Activated B cell treated with CpG ODN at 0.5 μM for 24 hours (primary cell): Measurements from ENCODE around the gene CKS1B. TPM values are rescaled to one million over a fixed set of nuclear protein-coding genes. Genes with fewer than 3 reads are reported as not detected.

Source experiments
- ATAC-seq: fragments of 200-7000 bp; cut with Tn5 transposase; one replicate; pipeline ENCODE4 v1.10.0; 2021; ENCODE audit warnings: low read depth, mild to moderate bottlenecking, moderate library complexity
- CTCF ChIA-PET: fragments of 350-600 bp; sonication (Branson Sonifier 250); formaldehyde crosslinking; loops from one replicate; lab custom pipeline; 2021; ENCODE audit warnings: antibody characterized with exemption; lab: Charles Lee
- POLR2A ChIA-PET: fragments of 350-600 bp; sonication (Branson Sonifier 250); formaldehyde crosslinking; loops from one replicate; lab custom pipeline; 2021; ENCODE audit warnings: antibody characterized with exemption; lab: Charles Lee
- DNase-seq: peaks from one replicate; pipeline ENCODE4 v3.0.0; 2022
- H3K27ac Mint-ChIP-seq: one replicate; pipeline ENCODE4 v1.8.0; 2020; ENCODE audit warnings: mixed read lengths
- H3K27me3 Mint-ChIP-seq: one replicate; pipeline ENCODE4 v1.8.0; 2021; ENCODE audit warnings: mixed read lengths
- H3K36me3 Mint-ChIP-seq: one replicate; pipeline ENCODE4 v1.8.0; 2021; ENCODE audit warnings: low read depth, mixed read lengths
- H3K4me1 Mint-ChIP-seq: one replicate; pipeline ENCODE4 v1.8.0; 2021; ENCODE audit warnings: mixed read lengths
- H3K4me3 Mint-ChIP-seq: one replicate; pipeline ENCODE4 v1.8.0; 2020; ENCODE audit warnings: mild to moderate bottlenecking, mixed read lengths
- H3K9me3 Mint-ChIP-seq: one replicate; pipeline ENCODE4 v1.8.0; 2020; ENCODE audit warnings: mixed read lengths
- CTCF ChIP-seq: fragments of 200-600 bp; IDR thresholded peaks from one replicate; pipeline ENCODE4 v1.8.0; 2022; ENCODE audit warnings: antibody characterized with exemption, mild to moderate bottlenecking
- intact Hi-C: fragments of 100-400 bp; cut with micrococcal nuclease; formaldehyde crosslinking; loops from one replicate; pipeline ENCODE4 v1.15.1; 2024
- total RNA-seq: library from RNA; stranded (reverse); gene quantifications from 2 replicates; pipeline ENCODE4 v1.2.3, GENCODE V29; 2022

Gene CKS1B
- total RNA-seq, 1 donor from 2014 or later, result 25.3 TPM

- CTCF ChIA-PET, result no interaction called here
- Mint-ChIP-seq H3K9me3 (no peaks in the 10 kb centered on the region), H3K27me3 (no peaks in the 10 kb centered on the region), H3K4me3 (no peak overlapping the region), H3K36me3 (peaks cover 68% of the 10 kb centered on the region), H3K4me1 (peaks cover 32% of the 10 kb centered on the region), H3K27ac (no peak overlapping the region)
- no peak for TF ChIP-seq CTCF
- POLR2A ChIA-PET, result no interaction called here
- no peak for DNase-seq
- no peak for ATAC-seq
- intact Hi-C loops, result no loop called here
Measured at GRCh38 chr1:154968731-154969130, 5.8 kb upstream of the CKS1B start.

- Mint-ChIP-seq H3K9me3 (no peaks in the 10 kb centered on the region), H3K4me1 (peaks cover 29% of the 10 kb centered on the region), H3K27me3 (no peaks in the 10 kb centered on the region), H3K27ac (peak overlapping the region; percentile 62), H3K36me3 (peaks cover 63% of the 10 kb centered on the region), H3K4me3 (no peak overlapping the region)
- DNase-seq (no peak), ATAC-seq (no peak)
- TF ChIP-seq CTCF, result no peak
- POLR2A ChIA-PET, result interaction anchor here (6.9 kb wide), 1 partner anchor 9 kb away, joined by 53 read pairs; the partner anchor contains the start of gene PYGO2
- CTCF ChIA-PET, result no interaction called here
- intact Hi-C loops, result no loop called here
Measured at GRCh38 chr1:154969246-154969645, 5.2 kb upstream of the CKS1B start.

GRCh38 chr1:154969860-154970452 lies 4.5 kb upstream of the CKS1B start:
- Mint-ChIP-seq H3K4me3 (no peak overlapping the region), H3K9me3 (no peaks in the 10 kb centered on the region), H3K4me1 (peaks cover 29% of the 10 kb centered on the region), H3K27ac (peak overlapping the region; percentile 62), H3K36me3 (peaks cover 57% of the 10 kb centered on the region), H3K27me3 (no peaks in the 10 kb centered on the region)
- intact Hi-C loops, result loop anchor here (10.0 kb wide), 1 partner anchor 205 kb away; the partner anchor contains the start of genes KRTCAP2 and TRIM46
- CTCF ChIA-PET, result interaction anchor here (2.8 kb wide), 1 partner anchor 47 kb away, joined by 11 read pairs; no protein-coding TSS in a partner anchor
- DNase-seq (no peak), ATAC-seq (no peak)
- TF ChIP-seq CTCF, result no peak
- POLR2A ChIA-PET, result interaction anchor here (0.6 to 6.9 kb wide), 4 partner anchors 9 to 322 kb away, joined by 4 to 53 read pairs (median 6); partner anchors contain the start of genes FLAD1 and PYGO2

- H3K4me1 Mint-ChIP-seq, result peaks cover 29% of the 10 kb centered on the region
- TF ChIP-seq CTCF, result no peak
- ATAC-seq (no peak), DNase-seq (no peak)
- peak within 1 kb of the TSS; percentile 1 for H3K4me3 Mint-ChIP-seq
- peaks cover 49% of the 10 kb centered on the region for H3K36me3 Mint-ChIP-seq
- no peaks in the 10 kb centered on the region for H3K27me3 Mint-ChIP-seq
- intact Hi-C loops, result loop anchor here (10.0 kb wide), 1 partner anchor 204 kb away; the partner anchor contains the start of genes KRTCAP2 and TRIM46
- POLR2A ChIA-PET, result interaction anchor here (0.6 to 6.9 kb wide), 6 partner anchors 10 to 323 kb away, joined by 4 to 53 read pairs (median 6); partner anchors contain the start of genes FLAD1, PBXIP1, PMVK and PYGO2
- CTCF ChIA-PET, result interaction anchor here (1.3 to 2.8 kb wide), 4 partner anchors 9 to 114 kb away, joined by 3 to 11 read pairs (median 8); partner anchors contain the start of gene PYGO2
- no peaks in the 10 kb centered on the region for H3K9me3 Mint-ChIP-seq
- H3K27ac Mint-ChIP-seq, result peak within 1 kb of the TSS; percentile 62
Measured at GRCh38 chr1:154970631-154971340, 3.7 kb upstream of the CKS1B start, which contains the start of gene SHC1. Gene SHC1 (minus strand): TSS chr1:154970747. CDS start chr1:154970526, 221 bp downstream.
